K562 (cell line): ENCODE measurements around the gene JDP2. TPM values are rescaled to one million over a fixed set of nuclear protein-coding genes. Genes with fewer than 3 reads are reported as not detected.

ENCODE experiments used
- ATAC-seq: fragments of 200-7000 bp; cut with Tn5 transposase; 3 replicates; pipeline ENCODE4 v1.9.1; 2020; ENCODE audit warnings: moderate library complexity
- BruUV-seq: library from RNA; stranded (reverse); fragments of 400-500 nt; replicated peaks from 2 replicates; lab custom pipeline; 2021; lab: Mats Ljungman, UMichigan
- CTCF ChIA-PET: fragments of 300-600 bp; formaldehyde crosslinking; extraction: SDS; loops from one replicate; lab custom pipeline; 2021; ENCODE audit warnings: low intra/inter-chr PET ratio; lab: Yijun Ruan, JAX
- POLR2A ChIA-PET: fragments of 300-600, 350-650 bp; sonication (Branson Sonifier 250); formaldehyde crosslinking; extraction: SDS; loops from one replicate; lab custom pipeline; 2021; ENCODE audit warnings: antibody characterized with exemption, inconsistent platforms; lab: Yijun Ruan, JAX
- DNase-seq, 4 experiments: peaks; one replicate each; pipeline versions ENCODE4 v3.0.0 to v3.0.0-alpha.2; 2011 to 2018; ENCODE audit warnings: low spot score in 3 of 4, mixed read lengths in 3 of 4; ENCODE audit errors: extremely low read depth in 1 of 4
- FAIRE-seq: peaks from 2 replicates; lab custom pipeline; 2011; peaks lifted over from hg19 to GRCh38; lab: Jason Lieb, UNC
- H2AFZ ChIP-seq: 2 replicates; pipeline ENCODE4 v1.6.0; 2011; ENCODE audit warnings: low read depth, low read length, control low read depth, inconsistent platforms
- H3K27ac ChIP-seq: fragments of 200-600 bp; 3 replicates; pipeline ENCODE4 v1.8.0; 2011; ENCODE audit warnings: low read depth, mild to moderate bottlenecking, control low read depth, inconsistent platforms, low read length, moderate library complexity, mixed read lengths; ENCODE audit errors: extremely low read depth
- H3K27me3 ChIP-seq, 2 experiments: fragments of 300-600 bp in 1 of 2; 2 replicates in 1 of 2; 3 replicates in 1 of 2; pipeline versions ENCODE4 v1.6.0 to v1.8.0; 2011; ENCODE audit warnings: inconsistent platforms in 2 of 2, low read length in 2 of 2, mild to moderate bottlenecking in 1 of 2, mixed read lengths in 1 of 2, moderate library complexity in 1 of 2; ENCODE audit not compliant: control insufficient read depth in 2 of 2, insufficient read depth in 2 of 2
- H3K36me3 ChIP-seq: fragments of 300-600 bp; 3 replicates; pipeline ENCODE4 v1.8.0; 2011; ENCODE audit warnings: mild to moderate bottlenecking, low read length, inconsistent platforms; ENCODE audit not compliant: control insufficient read depth, insufficient read depth
- H3K4me1 ChIP-seq, 2 experiments: fragments of 200-600 bp in 1 of 2; replicated peaks in 1 of 2; 2 replicates in 1 of 2; 3 replicates in 1 of 2; pipeline versions ENCODE4 v1.5.1 to v1.8.0; 2011; ENCODE audit warnings: inconsistent platforms in 2 of 2, low read length in 2 of 2, mild to moderate bottlenecking in 1 of 2, mixed read lengths in 1 of 2, moderate library complexity in 1 of 2; ENCODE audit not compliant: control insufficient read depth in 2 of 2, insufficient read depth in 2 of 2
- H3K4me2 ChIP-seq: 2 replicates; pipeline ENCODE4 v1.6.1; 2011; ENCODE audit warnings: low read length, control low read depth, inconsistent platforms, mixed read lengths; ENCODE audit not compliant: insufficient read depth
- H3K4me3 ChIP-seq: fragments of 200-600 bp; sonication (generic), shearing (Covaris generic); 2 replicates; pipeline ENCODE4 v1.5.1; 2016; ENCODE audit warnings: control low read depth, inconsistent platforms
- H3K79me2 ChIP-seq: fragments of 200-600 bp; 3 replicates; pipeline ENCODE4 v1.8.0; 2011; ENCODE audit warnings: low read length, inconsistent platforms; ENCODE audit not compliant: control insufficient read depth, insufficient read depth
- H3K9ac ChIP-seq, 2 experiments: 2 replicates each; pipeline versions ENCODE4 v1.6.0 to v1.6.1; 2011; ENCODE audit warnings: low read depth in 2 of 2, low read length in 2 of 2, control low read depth in 1 of 2, inconsistent platforms in 1 of 2, mild to moderate bottlenecking in 1 of 2, mixed read lengths in 1 of 2; ENCODE audit not compliant: insufficient read depth in 1 of 2
- H3K9me1 ChIP-seq: one replicate; pipeline ENCODE4 v1.6.0; 2011; ENCODE audit warnings: inconsistent platforms, mild to moderate bottlenecking, low read length, moderate library complexity; ENCODE audit not compliant: control insufficient read depth, insufficient read depth
- H3K9me3 ChIP-seq: replicated peaks from 2 replicates; pipeline ENCODE4 v1.5.1; 2011; ENCODE audit warnings: low read depth, low read length, inconsistent platforms; ENCODE audit not compliant: control insufficient read depth, insufficient read depth
- H4K20me1 ChIP-seq: replicated peaks from 2 replicates; pipeline ENCODE4 v1.6.1; 2011; ENCODE audit warnings: low read length, inconsistent platforms, mixed read lengths; ENCODE audit not compliant: control insufficient read depth, insufficient read depth
- ARID4B ChIP-seq: sonication (generic); formaldehyde crosslinking; IDR thresholded peaks from 2 replicates; pipeline ENCODE4 v1.8.0; 2022; ENCODE audit warnings: mild to moderate bottlenecking, missing genetic modification reagents
- CHAMP1 ChIP-seq: fragments of 450-650 bp; IDR thresholded peaks from 2 replicates; pipeline ENCODE4 v1.6.1; 2016; ENCODE audit warnings: mild to moderate bottlenecking
- CSDE1 ChIP-seq, 2 experiments: fragments of 450-650 bp; IDR thresholded peaks; 2 replicates each; pipeline ENCODE4 v1.6.1; 2016; ENCODE audit warnings: mild to moderate bottlenecking in 1 of 2
- GTF2E2 ChIP-seq: fragments of 200-800 bp; sonication (Bioruptor generic); IDR thresholded peaks from 2 replicates; pipeline ENCODE4 v1.6.1; 2016; ENCODE audit warnings: missing genetic modification characterization, missing compliant biosample characterization
- ID3 ChIP-seq, 2 experiments: fragments of 250-450 bp in 1 of 2; fragments of 450-650 bp in 1 of 2; sonication (Bioruptor Pico) in 1 of 2; IDR thresholded peaks; 2 replicates each; pipeline versions ENCODE4 v1.6.1 to v1.8.0; 2016 to 2021; ENCODE audit warnings: mild to moderate bottlenecking in 2 of 2, moderate library complexity in 2 of 2, missing compliant biosample characterization in 1 of 2, missing genetic modification characterization in 1 of 2
- KLF10 ChIP-seq: fragments of 250-450 bp; sonication (Bioruptor Pico); IDR thresholded peaks from 2 replicates; pipeline ENCODE4 v1.6.1; 2021; ENCODE audit warnings: matching md5 sums
- NONO ChIP-seq, 2 experiments: fragments of 200-400 bp in 1 of 2; fragments of 450-650 bp in 1 of 2; formaldehyde crosslinking in 1 of 2; IDR thresholded peaks; 2 replicates each; pipeline ENCODE4 v1.6.1; 2017; ENCODE audit warnings: low read depth in 2 of 2, mild to moderate bottlenecking in 2 of 2, moderate library complexity in 2 of 2, low read length in 1 of 2
- THRA ChIP-seq: fragments of 450-650 bp; IDR thresholded peaks from 2 replicates; pipeline ENCODE4 v1.6.1; 2017; ENCODE audit warnings: mild to moderate bottlenecking, moderate library complexity
- THRAP3 ChIP-seq: fragments of 450-650 bp; IDR thresholded peaks from 2 replicates; pipeline ENCODE4 v1.6.1; 2016; ENCODE audit warnings: mild to moderate bottlenecking, inconsistent platforms, borderline replicate concordance
- ZBTB17 ChIP-seq: fragments of 450-650 bp; formaldehyde crosslinking; IDR thresholded peaks from 2 replicates; pipeline ENCODE4 v1.4.0; 2020; ENCODE audit warnings: mild to moderate bottlenecking
- ZC3H11A ChIP-seq: IDR thresholded peaks from 2 replicates; pipeline ENCODE4 v1.6.1; 2012; ENCODE audit warnings: low read depth, low read length, improper control_type of control experiment
- ZNF12 ChIP-seq: sonication (generic); formaldehyde crosslinking; IDR thresholded peaks from 2 replicates; pipeline ENCODE4 v1.4.0; 2020; ENCODE audit warnings: mild to moderate bottlenecking, missing genetic modification reagents
- ZNF316 ChIP-seq: fragments of 450-650 bp; IDR thresholded peaks from 2 replicates; pipeline ENCODE4 v1.6.1; 2016
- ZNF76 ChIP-seq: fragments of 250-450 bp; sonication (Bioruptor Pico); IDR thresholded peaks from 2 replicates; pipeline ENCODE4 v1.4.0; 2020; ENCODE audit warnings: mild to moderate bottlenecking, moderate library complexity, borderline replicate concordance
- WGBS: fragments of 100-300 bp; shearing (Covaris generic); methylation state at CpG from one replicate; pipeline ENCODE4 v1.1.6; 2016; ENCODE audit warnings: low coverage, mixed read lengths; ENCODE audit not compliant: insufficient coverage; ENCODE audit errors: missing lambda C conversion rate; 5-methylcytosine and 5-hydroxymethylcytosine counted together
- in situ Hi-C: fragments of 300-500 bp; cut with MboI; formaldehyde crosslinking; loops from 4 replicates; pipeline ENCODE4 v1.15.0; 2018; ENCODE audit warnings: inconsistent platforms, mixed read lengths
- intact Hi-C: fragments of 100-400 bp; cut with micrococcal nuclease; formaldehyde crosslinking; loops from 2 replicates; pipeline ENCODE4 v1.14.2; 2022
- polyA plus RNA-seq, 8 experiments: library from polyadenylated mRNA; depleted of rRNA in 4 of 8; stranded (reverse) in 5 of 8; unstranded in 3 of 8; fragments of >200 nt; fragmentation: Nextera tagmentation in 2 of 8; fragmentation: Illumina TruSeq in 1 of 8; extraction: Ambion mirVana in 2 of 8; extraction: Trizol in 1 of 8; gene quantifications; 2 replicates each; pipeline versions ENCODE4 v1.2.1 to v1.2.3, GENCODE V29; 2011 to 2014; ENCODE audit warnings: inconsistent platforms in 1 of 8, missing spikeins in 1 of 8
- total RNA-seq, 7 experiments: library from RNA; depleted of rRNA in 6 of 7; stranded (reverse); fragments of >200 nt in 6 of 7; fragmentation: Illumina TruSeq in 2 of 7; extraction: Trizol in 2 of 7; gene quantifications; 2 replicates each; pipeline versions ENCODE4 v1.2.1 to v1.2.3, GENCODE V29; 2011 to 2021; ENCODE audit warnings: low replicate concordance in 1 of 7

The JDP2 gene
- total and polyA plus RNA-seq, 9 of the 15 experiments (the other 6 are each of a cell fraction or from before 2014, with no cell fraction given): 0.27 to 13.8 (median 3.1) TPM

GRCh38 chr14:75434890-75435248 is 7.0 kb downstream of the JDP2 start:
- Histone ChIP-seq H3K9me3 (no peaks in the 10 kb centered on the region), H3K9me1 (no peaks in the 10 kb centered on the region), H3K9ac (no peak overlapping the region), H3K4me1 (peaks cover 0 to 8% of the 10 kb centered on the region in 2 experiments; a peak in 2 of 5 replicates), H3K4me2 (no peak overlapping the region), H3K27ac (no peak overlapping the region), H4K20me1 (peaks cover 3% of the 10 kb centered on the region; the same call in 1 of the 2 replicates), H3K4me3 (no peak overlapping the region), H3K27me3 (no peaks in the 10 kb centered on the region), H2AFZ (no peak overlapping the region), H3K36me3 (no peaks in the 10 kb centered on the region), H3K79me2 (no peaks in the 10 kb centered on the region)
- BruUV-seq: no TSS peak
- in situ Hi-C loops (no loop called here), intact Hi-C loops (no loop called here)
- POLR2A ChIA-PET: interaction anchor here (0.6 to 1.1 kb wide), 4 partner anchors 9 to 182 kb away, joined by 3 read pairs; no protein-coding TSS in a partner anchor
- 64% methylated on average over 9 of the region's 9 CpGs for WGBS
- no peak for ATAC-seq
- CTCF ChIA-PET: no interaction called here
- no peak for DNase-seq
- no peak for FAIRE-seq
- no peak for TF ChIP-seq ID3 (CRISPR knock-in tag; IDR thresholded peaks at IDR 0.05)
- TF ChIP-seq ID3 (tag; IDR thresholded peaks at IDR 0.05): no peak
- TF ChIP-seq KLF10 (CRISPR knock-in tag): no peak
- no peak for TF ChIP-seq CSDE1 (IDR thresholded peaks at IDR 0.05)
- TF ChIP-seq THRA: no peak
- TF ChIP-seq ZNF76 (CRISPR knock-in tag): no peak
- no peak for TF ChIP-seq THRAP3
- no peak for TF ChIP-seq ZBTB17 (CRISPR knock-in tag)
- no peak for TF ChIP-seq GTF2E2 (tag)
- TF ChIP-seq ZNF12 (CRISPR knock-in tag): no peak
- TF ChIP-seq ARID4B (CRISPR knock-in tag): no peak
- no peak for TF ChIP-seq CHAMP1
- TF ChIP-seq NONO (IDR thresholded peaks at IDR 0.05; ENCODE audit: low read depth in 2 of 2, low read length in 1 of 2): no peak
- TF ChIP-seq ZC3H11A: no peak
- TF ChIP-seq ZNF316: no peak
